Heart right ventricle (tissue), 16 donors: ENCODE data around the gene UTP25. TPM values are rescaled to one million over a fixed set of nuclear protein-coding genes. Genes with fewer than 3 reads are reported as not detected.
A peak's percentile ranks its signal among the peaks of the same experiment; 100 is the strongest.

ENCODE experiments used
- ATAC-seq, 8 donors: fragments of 200-7000 bp; cut with Tn5 transposase; one replicate each; pipeline ENCODE4 v1.9.1; 2020; ENCODE audit warnings: mild to moderate bottlenecking in 8 of 8, moderate library complexity in 8 of 8, moderate number of reproducible peaks in 1 of 8
- DNase-seq, 2 donors: peaks; one replicate each; pipeline ENCODE4 v3.0.0-alpha.2; 2020
- H3K27ac ChIP-seq, 10 donors: fragments of 200-600 bp; sonication (generic) in 2 of 10; one replicate each; pipeline versions ENCODE4 v1.5.0 to v1.8.0; 2020 to 2022; ENCODE audit warnings: mild to moderate bottlenecking in 3 of 10
- H3K27me3 ChIP-seq, 7 donors: fragments of 200-600 bp; one replicate each; pipeline ENCODE4 v1.8.0; 2021 to 2022; ENCODE audit warnings: mild to moderate bottlenecking in 2 of 7
- H3K36me3 ChIP-seq, 9 donors: fragments of 200-600 bp; sonication (generic) in 1 of 9; one replicate each; pipeline versions ENCODE4 v1.5.0 to v1.8.0; 2020 to 2022; ENCODE audit warnings: mild to moderate bottlenecking in 2 of 9
- H3K4me1 ChIP-seq, 9 donors: fragments of 200-600 bp; sonication (generic) in 1 of 9; one replicate each; pipeline versions ENCODE4 v1.5.0 to v1.8.0; 2020 to 2022; ENCODE audit warnings: mild to moderate bottlenecking in 4 of 9
- H3K4me3 ChIP-seq, 10 donors: fragments of 200-600 bp; sonication (generic) in 2 of 10; one replicate each; pipeline versions ENCODE4 v1.5.0 to v1.8.0; 2020 to 2022; ENCODE audit warnings: mild to moderate bottlenecking in 7 of 10, moderate library complexity in 2 of 10
- H3K9me3 ChIP-seq, 11 donors: fragments of 200-600 bp in 10 of 11; sonication (generic) in 2 of 11; one replicate each; pipeline versions ENCODE4 v1.5.0 to v1.8.0; 2013 to 2022; ENCODE audit warnings: mild to moderate bottlenecking in 2 of 11, control low read depth in 1 of 11, moderate library complexity in 1 of 11
- CTCF ChIP-seq, 9 donors: fragments of 200-600 bp; sonication (generic) in 2 of 9; IDR thresholded peaks; one replicate each; pipeline versions ENCODE4 v1.5.0 to v1.8.0; 2021 to 2022; ENCODE audit warnings: antibody characterized with exemption in 9 of 9, mild to moderate bottlenecking in 5 of 9, moderate library complexity in 1 of 9
- WGBS, 2 donors: extraction: QIAGEN DNeasy Blood & Tissue Kit; methylation state at CpG; one replicate each; pipeline ENCODE4 v1.1.7; 2013; ENCODE audit warnings: inconsistent platforms in 1 of 2; 5-methylcytosine and 5-hydroxymethylcytosine counted together
- intact Hi-C, 10 donors: fragments of 100-400 bp; cut with DNase I; formaldehyde crosslinking; loops; one replicate each; pipeline versions ENCODE4 v1.11.1 to v1.14.2; 2022
- polyA plus RNA-seq, 2 donors: library from polyadenylated mRNA; stranded (reverse); fragments of 200-250 nt; gene quantifications; one replicate each; pipeline ENCODE4 v1.2.3, GENCODE V29; 2013
- total RNA-seq, 10 donors: library from RNA; stranded (reverse); fragmentation: NEBNext Ultra II Directional in 3 of 10; extraction: Animal tissue kit (Norgen Biotek cat#: 25700) in 3 of 10; gene quantifications; one replicate each; pipeline versions ENCODE4 v1.2.1 to v1.2.4, GENCODE V29; 2021 to 2023
- donor health status: Arrhythmogenic right ventricular cardiomyopathy.
- donor health status: ischemic (EF 13 %, LVEDD 7.1; RV severe dilation, severe dysfunction).
- donor health status: healthy with polysubstance abuse.
- donor health status: DM: no; HTN: yes; CAD: no.
- donor health status: DM: no; HTN: no; CAD: no.
- donor health status: ischemic (EF 25% LVEDD 6.9; RV normal size, moderate dysfunction).
- donor health status: ischemic (EF 25% LVEDD 5.7; RV mildly dilated, moderate dysfunction).
- donor health status: healthy.
- donor health status: DM: yes; HTN: yes; CAD: no.
- donor health status: Ischemic cardiomyopathy.
- donor health status: ischemic (EF 35%, LVEDD 5.7; RV mildly dilated, moderate dysfunction).
- donor health status: nonischemic (EF 11% LVEDD 7.7; RV severe dilation, severe dysfunction).
- donor health status: DM: yes; HTN: yes; CAD: no.
- donor health status: PGD.
- donor health status: ischemic (EF 29% LVEDD 5.4; RV normal size, mild dysfunction).
- donor health status: nonischemic (EF 23%, LVEDD 6.1; RV moderate dilation, normal function).

Gene UTP25
- total and polyA plus RNA-seq, 12 donors = 0.73 to 4.2 (median 3.1) TPM

GRCh38 chr1:209803568-209803967 lies 24.2 kb upstream of the UTP25 start:
- no peak for TF ChIP-seq CTCF (IDR thresholded peaks at IDR 0.05)
- H3K27me3 ChIP-seq = no peaks in the 10 kb centered on the region
- H3K4me1 ChIP-seq = peaks cover 4 to 60% (median 32%) of the 10 kb centered on the region in 9 donors
- intact Hi-C loops = no loop called here
- DNase-seq (no peak), ATAC-seq (no peak)
- no peak overlapping the region for H3K27ac ChIP-seq
- H3K9me3 ChIP-seq = no peaks in the 10 kb centered on the region
- 90 to 91% methylated on average over 1 of the region's 1 CpG for WGBS, 2 donors
- no peak overlapping the region for H3K4me3 ChIP-seq
- H3K36me3 ChIP-seq = no peaks in the 10 kb centered on the region

DNA sequence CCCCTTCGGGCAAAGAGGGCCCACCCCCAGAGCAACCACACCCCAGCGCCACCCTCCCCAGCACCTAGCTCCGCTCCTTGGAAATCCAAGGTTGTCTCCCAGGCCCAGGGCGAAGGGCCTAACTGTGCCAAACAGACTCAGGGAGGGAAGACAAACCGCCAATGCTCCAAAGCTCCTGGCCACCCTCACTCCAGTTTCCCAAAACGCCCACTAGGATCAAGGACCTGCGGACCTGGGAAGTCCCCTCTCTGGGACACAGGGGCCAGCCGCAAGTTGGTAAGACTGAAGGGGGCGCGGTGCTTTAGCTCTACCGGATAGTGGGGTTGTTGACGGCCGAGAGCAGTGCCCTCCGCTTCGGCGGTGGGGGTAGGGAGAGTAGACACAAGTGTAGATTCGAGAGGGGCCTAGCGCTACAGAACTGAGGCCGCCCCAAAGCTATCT lies 22.4 kb upstream of the UTP25 start:
- WGBS, 2 donors = 55 to 59% methylated on average over 19 of the region's 19 CpGs
- Histone ChIP-seq H3K9me3 (no peaks in the 10 kb centered on the region), H3K4me3 (peak overlapping the region in 8 of 10 donors; percentile 28 to 58 (median 44)), H3K27me3 (no peaks in the 10 kb centered on the region), H3K36me3 (no peaks in the 10 kb centered on the region), H3K27ac (peak overlapping the region in 6 of 10 donors; percentile 6 to 66 (median 59)), H3K4me1 (peaks cover 4 to 56% (median 34%) of the 10 kb centered on the region in 9 donors)
- DNase-seq (no peak), ATAC-seq (peak in 1 of 8 donors; percentile 4)
- intact Hi-C loops = no loop called here
- TF ChIP-seq CTCF (IDR thresholded peaks at IDR 0.05) = no peak

GRCh38 chr1:209805875-209806760 lies 21.7 kb upstream of the UTP25 start, which contains the start of gene IRF6:
IRF6 (minus strand) TSS chr1:209806142; CDS start chr1:209801413, 4,729 bp downstream.
- TF ChIP-seq CTCF (IDR thresholded peaks at IDR 0.05) = no peak
- 22 to 23% methylated on average over 46 of the region's 46 CpGs for WGBS, 2 donors
- peak; percentile 51 to 64 for DNase-seq
- no peaks in the 10 kb centered on the region for H3K36me3 ChIP-seq
- no peaks in the 10 kb centered on the region for H3K27me3 ChIP-seq
- peak within 1 kb of the TSS in 8 of 10 donors; percentile 6 to 82 (median 59) for H3K27ac ChIP-seq
- H3K9me3 ChIP-seq = no peaks in the 10 kb centered on the region
- H3K4me1 ChIP-seq = peaks cover 4 to 49% (median 30%) of the 10 kb centered on the region in 9 donors
- peak; percentile 34 to 82 (median 60) for ATAC-seq
- intact Hi-C loops = no loop called here
- peak within 1 kb of the TSS in 8 of 10 donors; percentile 28 to 58 (median 44) for H3K4me3 ChIP-seq

- no peak for TF ChIP-seq CTCF (IDR thresholded peaks at IDR 0.05)
- no peak for ATAC-seq
- Histone ChIP-seq H3K36me3 (no peaks in the 10 kb centered on the region), H3K27ac (peak overlapping the region in 6 of 10 donors; percentile 5 to 69 (median 34)), H3K27me3 (no peaks in the 10 kb centered on the region), H3K9me3 (no peaks in the 10 kb centered on the region), H3K4me3 (no peak overlapping the region), H3K4me1 (peaks cover 0 to 35% (median 17%) of the 10 kb centered on the region in 9 donors)
- DNase-seq = no peak
- intact Hi-C loops = no loop called here
- 73 to 79% methylated on average over 4 of the region's 4 CpGs for WGBS, 2 donors
Measured at GRCh38 chr1:209807509-209807908, 20.3 kb upstream of the UTP25 start.
